Measurements from ENCODE around the gene ERC1.

The ERC1 gene

GRCh38 chr12:1466481-1467154, 475.6 kb downstream of the ERC1 start:
- no peak for DNase-seq

GRCh38 chr12:1467710-1468109, 476.7 kb downstream of the ERC1 start:
- DNase-seq: no peak

GRCh38 chr12:1469070-1469469, 478.0 kb downstream of the ERC1 start:
- no peak for DNase-seq

- DNase-seq: no peak
These were observed 479.0 kb downstream of the ERC1 start for GRCh38 chr12:1470051-1470450.

GRCh38 chr12:1471224-1471623, 480.2 kb downstream of the ERC1 start:
- DNase-seq: no peak

- no peak for DNase-seq
These were observed 482.4 kb downstream of the ERC1 start for GRCh38 chr12:1473418-1473817.

GRCh38 chr12:1474041-1474573, 483.1 kb downstream of the ERC1 start:
- DNase-seq: no peak

- no peak for DNase-seq
These were observed 483.6 kb downstream of the ERC1 start for GRCh38 chr12:1474574-1475153.

- DNase-seq: no peak
These were observed 488.6 kb downstream of the ERC1 start for GRCh38 chr12:1479645-1480044.

- DNase-seq: no peak
These were observed 490.3 kb downstream of the ERC1 start for GRCh38 chr12:1481326-1481725.

GRCh38 chr12:1481906-1482305, 490.9 kb downstream of the ERC1 start:
- no peak for DNase-seq

- no peak for DNase-seq
These were observed 497.9 kb downstream of the ERC1 start for GRCh38 chr12:1488908-1489381.

GRCh38 chr12:1491983-1492697, 501.1 kb downstream of the ERC1 start:
- DNase-seq: no peak

GRCh38 chr12:1493781-1494565, 502.9 kb downstream of the ERC1 start:
- no peak for DNase-seq

- DNase-seq: no peak
These were observed 503.8 kb downstream of the ERC1 start for GRCh38 chr12:1494856-1495255.

GRCh38 chr12:1496162-1496900, 505.3 kb downstream of the ERC1 start:
- DNase-seq: no peak

- DNase-seq: no peak
These were observed 506.1 kb downstream of the ERC1 start for GRCh38 chr12:1497161-1497560.

- no peak for DNase-seq
These were observed 507.2 kb downstream of the ERC1 start for GRCh38 chr12:1498199-1498740.

- DNase-seq: no peak
These were observed 508.3 kb downstream of the ERC1 start for GRCh38 chr12:1499351-1499750.

GRCh38 chr12:1500095-1500801, 509.2 kb downstream of the ERC1 start:
- DNase-seq: no peak

GRCh38 chr12:1501001-1501400, 510.0 kb downstream of the ERC1 start:
- DNase-seq: no peak

Data from activated effector memory CD4-positive, alpha-beta T cell treated with Interleukin-2 at 50 U/mL for 16 hours (primary cell).